ENCODE measurements around the gene RIT2. TPM values are rescaled to one million over a fixed set of nuclear protein-coding genes. Genes with fewer than 3 reads are reported as not detected.

RIT2 gene
- polyA plus RNA-seq, 1 donor, result not detected

Other genes starting within 250 kb of the RIT2 start
- not detected for gene SYT4, start 161.8 kb upstream of the RIT2 start, polyA plus RNA-seq (ENCODE audit: insufficient read length)